Measurements from ENCODE around the gene LEMD2.

DNA sequence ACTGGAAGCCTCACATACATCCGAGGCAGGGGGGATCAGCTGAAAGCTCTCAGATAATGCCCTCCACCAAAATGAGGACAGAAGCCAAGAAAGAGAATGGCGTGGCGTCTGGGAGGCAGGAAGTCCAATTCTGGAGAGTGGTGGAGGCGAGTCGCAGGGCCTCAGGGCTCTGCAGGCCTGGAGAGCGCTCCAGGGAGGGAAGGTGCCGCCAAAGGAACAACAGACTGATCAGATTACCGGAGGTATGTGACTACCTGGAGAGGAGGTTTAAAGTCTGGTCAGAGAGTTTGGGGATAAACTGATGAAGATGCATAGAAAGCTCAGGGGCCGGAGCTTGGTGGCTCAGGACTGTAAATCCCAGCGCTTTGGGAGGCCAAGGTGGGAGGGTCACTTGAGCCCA is 31.0 kb downstream of the LEMD2 start:
- no peak for TF ChIP-seq ZFX (IDR thresholded peaks at IDR 0.05)
- no peak for TF ChIP-seq YY1 (IDR thresholded peaks at IDR 0.05; ENCODE audit: extremely low read depth, insufficient replicate concordance, low read depth, low read length)
- no peak for TF ChIP-seq POLR2A (IDR thresholded peaks at IDR 0.05; ENCODE audit: borderline replicate concordance, extremely low read depth, insufficient read depth, insufficient read length)
- TF ChIP-seq, protein P1, sequence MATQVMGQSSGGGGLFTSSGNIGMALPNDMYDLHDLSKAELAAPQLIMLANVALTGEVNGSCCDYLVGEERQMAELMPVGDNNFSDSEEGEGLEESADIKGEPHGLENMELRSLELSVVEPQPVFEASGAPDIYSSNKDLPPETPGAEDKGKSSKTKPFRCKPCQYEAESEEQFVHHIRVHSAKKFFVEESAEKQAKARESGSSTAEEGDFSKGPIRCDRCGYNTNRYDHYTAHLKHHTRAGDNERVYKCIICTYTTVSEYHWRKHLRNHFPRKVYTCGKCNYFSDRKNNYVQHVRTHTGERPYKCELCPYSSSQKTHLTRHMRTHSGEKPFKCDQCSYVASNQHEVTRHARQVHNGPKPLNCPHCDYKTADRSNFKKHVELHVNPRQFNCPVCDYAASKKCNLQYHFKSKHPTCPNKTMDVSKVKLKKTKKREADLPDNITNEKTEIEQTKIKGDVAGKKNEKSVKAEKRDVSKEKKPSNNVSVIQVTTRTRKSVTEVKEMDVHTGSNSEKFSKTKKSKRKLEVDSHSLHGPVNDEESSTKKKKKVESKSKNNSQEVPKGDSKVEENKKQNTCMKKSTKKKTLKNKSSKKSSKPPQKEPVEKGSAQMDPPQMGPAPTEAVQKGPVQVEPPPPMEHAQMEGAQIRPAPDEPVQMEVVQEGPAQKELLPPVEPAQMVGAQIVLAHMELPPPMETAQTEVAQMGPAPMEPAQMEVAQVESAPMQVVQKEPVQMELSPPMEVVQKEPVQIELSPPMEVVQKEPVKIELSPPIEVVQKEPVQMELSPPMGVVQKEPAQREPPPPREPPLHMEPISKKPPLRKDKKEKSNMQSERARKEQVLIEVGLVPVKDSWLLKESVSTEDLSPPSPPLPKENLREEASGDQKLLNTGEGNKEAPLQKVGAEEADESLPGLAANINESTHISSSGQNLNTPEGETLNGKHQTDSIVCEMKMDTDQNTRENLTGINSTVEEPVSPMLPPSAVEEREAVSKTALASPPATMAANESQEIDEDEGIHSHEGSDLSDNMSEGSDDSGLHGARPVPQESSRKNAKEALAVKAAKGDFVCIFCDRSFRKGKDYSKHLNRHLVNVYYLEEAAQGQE (IDR thresholded peaks at IDR 0.05; ENCODE audit: low read depth): no peak
- no peak for TF ChIP-seq CEBPB (IDR thresholded peaks at IDR 0.05; ENCODE audit: low read depth)
- TF ChIP-seq, protein P2, sequence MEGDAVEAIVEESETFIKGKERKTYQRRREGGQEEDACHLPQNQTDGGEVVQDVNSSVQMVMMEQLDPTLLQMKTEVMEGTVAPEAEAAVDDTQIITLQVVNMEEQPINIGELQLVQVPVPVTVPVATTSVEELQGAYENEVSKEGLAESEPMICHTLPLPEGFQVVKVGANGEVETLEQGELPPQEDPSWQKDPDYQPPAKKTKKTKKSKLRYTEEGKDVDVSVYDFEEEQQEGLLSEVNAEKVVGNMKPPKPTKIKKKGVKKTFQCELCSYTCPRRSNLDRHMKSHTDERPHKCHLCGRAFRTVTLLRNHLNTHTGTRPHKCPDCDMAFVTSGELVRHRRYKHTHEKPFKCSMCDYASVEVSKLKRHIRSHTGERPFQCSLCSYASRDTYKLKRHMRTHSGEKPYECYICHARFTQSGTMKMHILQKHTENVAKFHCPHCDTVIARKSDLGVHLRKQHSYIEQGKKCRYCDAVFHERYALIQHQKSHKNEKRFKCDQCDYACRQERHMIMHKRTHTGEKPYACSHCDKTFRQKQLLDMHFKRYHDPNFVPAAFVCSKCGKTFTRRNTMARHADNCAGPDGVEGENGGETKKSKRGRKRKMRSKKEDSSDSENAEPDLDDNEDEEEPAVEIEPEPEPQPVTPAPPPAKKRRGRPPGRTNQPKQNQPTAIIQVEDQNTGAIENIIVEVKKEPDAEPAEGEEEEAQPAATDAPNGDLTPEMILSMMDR (IDR thresholded peaks at IDR 0.05 in 2 of 3, conservative IDR thresholded peaks at IDR 0.05 in 1 of 3; ENCODE audit: borderline replicate concordance in 1 of 3, insufficient read depth in 1 of 3, low read depth in 2 of 3, low read length in 2 of 3): no peak
- no peak for TF ChIP-seq FOSL1 (IDR thresholded peaks at IDR 0.05; ENCODE audit: low read depth)
- TF ChIP-seq, protein P3, sequence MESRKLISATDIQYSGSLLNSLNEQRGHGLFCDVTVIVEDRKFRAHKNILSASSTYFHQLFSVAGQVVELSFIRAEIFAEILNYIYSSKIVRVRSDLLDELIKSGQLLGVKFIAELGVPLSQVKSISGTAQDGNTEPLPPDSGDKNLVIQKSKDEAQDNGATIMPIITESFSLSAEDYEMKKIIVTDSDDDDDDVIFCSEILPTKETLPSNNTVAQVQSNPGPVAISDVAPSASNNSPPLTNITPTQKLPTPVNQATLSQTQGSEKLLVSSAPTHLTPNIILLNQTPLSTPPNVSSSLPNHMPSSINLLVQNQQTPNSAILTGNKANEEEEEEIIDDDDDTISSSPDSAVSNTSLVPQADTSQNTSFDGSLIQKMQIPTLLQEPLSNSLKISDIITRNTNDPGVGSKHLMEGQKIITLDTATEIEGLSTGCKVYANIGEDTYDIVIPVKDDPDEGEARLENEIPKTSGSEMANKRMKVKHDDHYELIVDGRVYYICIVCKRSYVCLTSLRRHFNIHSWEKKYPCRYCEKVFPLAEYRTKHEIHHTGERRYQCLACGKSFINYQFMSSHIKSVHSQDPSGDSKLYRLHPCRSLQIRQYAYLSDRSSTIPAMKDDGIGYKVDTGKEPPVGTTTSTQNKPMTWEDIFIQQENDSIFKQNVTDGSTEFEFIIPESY (IDR thresholded peaks at IDR 0.05; ENCODE audit: extremely low read depth, insufficient replicate concordance, low read length): no peak
- TF ChIP-seq POLR2AphosphoS5 (IDR thresholded peaks at IDR 0.05; ENCODE audit: low read depth, low read length): no peak
- TF ChIP-seq RAD21 (IDR thresholded peaks at IDR 0.05; ENCODE audit: low read depth): no peak
- TF ChIP-seq EZH2 (IDR thresholded peaks at IDR 0.05): no peak
- no peak for TF ChIP-seq EGR1 (IDR thresholded peaks at IDR 0.05; ENCODE audit: low read depth)
- TF ChIP-seq EZH2phosphoT487 (IDR thresholded peaks at IDR 0.05; ENCODE audit: borderline replicate concordance): no peak
- TF ChIP-seq, protein P4, sequence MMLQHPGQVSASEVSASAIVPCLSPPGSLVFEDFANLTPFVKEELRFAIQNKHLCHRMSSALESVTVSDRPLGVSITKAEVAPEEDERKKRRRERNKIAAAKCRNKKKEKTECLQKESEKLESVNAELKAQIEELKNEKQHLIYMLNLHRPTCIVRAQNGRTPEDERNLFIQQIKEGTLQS (IDR thresholded peaks at IDR 0.05): no peak
